Ovary (tissue), 3 donors: ENCODE data around the gene SLC4A1.

Experiments used
- CTCF ChIP-seq, 3 donors: fragments of 450-650 bp in 2 of 3; fragments of 200-600 bp in 1 of 3; IDR thresholded peaks; one replicate each; pipeline versions ENCODE4 v1.5.1 to v1.8.0; 2016 to 2022; ENCODE audit warnings: antibody characterized with exemption in 3 of 3, mild to moderate bottlenecking in 1 of 3
- EP300 ChIP-seq: sonication (generic); formaldehyde crosslinking; IDR thresholded peaks from one replicate; pipeline ENCODE4 v1.6.1; 2017; ENCODE audit warnings: antibody characterized with exemption
- POLR2A ChIP-seq: fragments of 450-650 bp; IDR thresholded peaks from one replicate; pipeline ENCODE4 v1.6.1; 2017; ENCODE audit warnings: antibody characterized with exemption, mild to moderate bottlenecking, moderate library complexity
- donor health status: DM: no; HTN: no; CAD: no.

DNA sequence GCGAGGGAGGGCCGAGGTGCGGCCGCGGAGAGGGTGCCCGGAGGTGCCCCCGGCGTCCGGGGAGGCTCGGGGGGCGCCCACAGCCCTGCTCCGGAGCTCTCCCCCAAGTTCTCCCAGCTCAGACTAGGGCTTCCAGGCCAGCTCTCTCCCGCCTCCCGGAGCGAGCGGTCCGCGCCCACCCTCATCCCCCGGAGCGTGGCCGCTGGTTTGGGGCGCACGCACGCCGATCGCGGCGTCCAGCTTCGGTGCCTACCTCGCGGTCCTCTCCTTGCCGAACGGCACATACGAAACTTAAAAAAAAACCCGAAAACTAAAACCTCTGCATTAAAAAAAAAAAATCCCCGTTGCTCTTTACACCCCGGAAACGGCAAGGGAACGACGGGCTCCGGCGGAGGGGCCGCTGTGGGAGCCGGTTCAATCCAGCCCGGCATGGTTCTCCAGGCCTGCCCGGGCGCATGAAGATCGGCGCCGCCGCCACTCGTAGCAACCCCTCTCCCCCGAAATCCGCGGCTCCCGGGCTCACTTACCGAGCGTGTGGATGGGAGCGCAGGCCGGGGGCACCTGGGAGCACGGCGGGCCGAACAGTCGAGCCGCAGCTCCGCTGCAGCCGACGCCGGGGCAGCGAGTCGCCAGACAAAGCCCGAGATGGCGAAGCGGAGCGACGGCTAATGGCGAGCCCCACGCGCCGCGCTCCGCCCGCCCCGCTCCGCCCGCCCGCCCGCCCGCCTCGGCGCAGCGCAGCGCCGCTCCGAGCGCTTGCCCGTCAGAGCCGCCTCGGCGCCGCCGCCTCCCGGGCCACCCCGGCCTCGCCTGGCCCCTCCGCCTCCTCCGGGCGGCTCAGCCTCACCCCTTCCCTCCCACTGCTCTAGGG, 47.5 kb downstream of the SLC4A1 start:
- TF ChIP-seq CTCF (IDR thresholded peaks at IDR 0.05): no peak
- TF ChIP-seq POLR2A: no peak
- no peak for TF ChIP-seq EP300
